Lower leg skin (tissue), 3 donors: ENCODE results near the gene CLC.

Experiments used
- POLR2A ChIP-seq, 2 donors: fragments of 450-650 bp; IDR thresholded peaks; one replicate each; pipeline ENCODE4 v1.6.1; 2016 to 2017; ENCODE audit warnings: antibody characterized with exemption in 2 of 2, mild to moderate bottlenecking in 1 of 2, moderate library complexity in 1 of 2
- TF ChIP-seq, protein P1 (sequence below), 3 donors: fragments of 450-650 bp; IDR thresholded peaks; one replicate each; pipeline ENCODE4 v1.5.1; 2016; ENCODE audit warnings: antibody characterized with exemption in 3 of 3, mild to moderate bottlenecking in 3 of 3, moderate library complexity in 2 of 3

DNA sequence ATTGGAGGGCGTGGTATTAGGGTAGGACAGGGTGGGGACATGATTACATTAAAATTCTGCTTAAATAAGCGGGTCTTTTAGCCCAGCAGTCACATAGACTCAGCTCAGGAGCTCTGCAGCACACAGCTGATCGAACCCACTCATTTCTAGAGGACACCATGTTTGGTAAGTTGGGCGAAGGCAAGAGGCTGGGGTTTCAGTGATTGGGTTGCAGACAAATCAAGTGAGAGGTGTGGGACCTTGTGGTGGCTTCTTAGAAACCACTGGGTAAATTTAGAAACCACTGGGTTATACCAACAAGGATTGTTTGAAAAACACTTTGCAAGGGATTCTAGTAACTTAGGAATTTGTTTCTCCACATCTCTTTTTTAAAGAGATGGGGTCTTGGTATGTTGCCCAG lies 40.9 kb upstream of the CLC start, which contains the start of gene LEUTX:
- TF ChIP-seq, protein P1, sequence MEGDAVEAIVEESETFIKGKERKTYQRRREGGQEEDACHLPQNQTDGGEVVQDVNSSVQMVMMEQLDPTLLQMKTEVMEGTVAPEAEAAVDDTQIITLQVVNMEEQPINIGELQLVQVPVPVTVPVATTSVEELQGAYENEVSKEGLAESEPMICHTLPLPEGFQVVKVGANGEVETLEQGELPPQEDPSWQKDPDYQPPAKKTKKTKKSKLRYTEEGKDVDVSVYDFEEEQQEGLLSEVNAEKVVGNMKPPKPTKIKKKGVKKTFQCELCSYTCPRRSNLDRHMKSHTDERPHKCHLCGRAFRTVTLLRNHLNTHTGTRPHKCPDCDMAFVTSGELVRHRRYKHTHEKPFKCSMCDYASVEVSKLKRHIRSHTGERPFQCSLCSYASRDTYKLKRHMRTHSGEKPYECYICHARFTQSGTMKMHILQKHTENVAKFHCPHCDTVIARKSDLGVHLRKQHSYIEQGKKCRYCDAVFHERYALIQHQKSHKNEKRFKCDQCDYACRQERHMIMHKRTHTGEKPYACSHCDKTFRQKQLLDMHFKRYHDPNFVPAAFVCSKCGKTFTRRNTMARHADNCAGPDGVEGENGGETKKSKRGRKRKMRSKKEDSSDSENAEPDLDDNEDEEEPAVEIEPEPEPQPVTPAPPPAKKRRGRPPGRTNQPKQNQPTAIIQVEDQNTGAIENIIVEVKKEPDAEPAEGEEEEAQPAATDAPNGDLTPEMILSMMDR (IDR thresholded peaks at IDR 0.05), result no peak
- TF ChIP-seq POLR2A (IDR thresholded peaks at IDR 0.05), result no peak
